ENCODE data around the gene TRIM54. TPM values are rescaled to one million over a fixed set of nuclear protein-coding genes. Genes with fewer than 3 reads are reported as not detected.

The TRIM54 gene
- total and polyA plus RNA-seq, 9 of the 15 experiments (the other 6 are each of a cell fraction or from before 2014, with no cell fraction given): not detected

- TF ChIP-seq HMGXB4 (CRISPR knock-in tag; IDR thresholded peaks at IDR 0.05) (no peak; the same call in 1 of the 2 replicates), HEY1 (CRISPR knock-in tag; IDR thresholded peaks at IDR 0.05; ENCODE audit: borderline replicate concordance) (no peak), ARHGAP35 (IDR thresholded peaks at IDR 0.05; ENCODE audit: partially characterized antibody) (no peak), KDM2B (CRISPR knock-in tag; IDR thresholded peaks at IDR 0.05) (no peak), HNRNPUL1 (IDR thresholded peaks at IDR 0.05; ENCODE audit: low read length) (no peak), RBBP5 (IDR thresholded peaks at IDR 0.05; ENCODE audit: borderline replicate concordance, insufficient read depth, low read length, poor library complexity, severe bottlenecking) (no peak), MCM7 (IDR thresholded peaks at IDR 0.05) (no peak), ARID1B (IDR thresholded peaks at IDR 0.05) (peak; percentile 40; the same call in 1 of the 2 replicates), STAT5B (CRISPR knock-in tag; IDR thresholded peaks at IDR 0.05) (no peak), ESRRA (IDR thresholded peaks at IDR 0.05; ENCODE audit: borderline replicate concordance, low read depth) (0 out of 2 replicates have a peak, but pooled peaks have one; percentile 14)
- TF ChIP-seq, protein P1, sequence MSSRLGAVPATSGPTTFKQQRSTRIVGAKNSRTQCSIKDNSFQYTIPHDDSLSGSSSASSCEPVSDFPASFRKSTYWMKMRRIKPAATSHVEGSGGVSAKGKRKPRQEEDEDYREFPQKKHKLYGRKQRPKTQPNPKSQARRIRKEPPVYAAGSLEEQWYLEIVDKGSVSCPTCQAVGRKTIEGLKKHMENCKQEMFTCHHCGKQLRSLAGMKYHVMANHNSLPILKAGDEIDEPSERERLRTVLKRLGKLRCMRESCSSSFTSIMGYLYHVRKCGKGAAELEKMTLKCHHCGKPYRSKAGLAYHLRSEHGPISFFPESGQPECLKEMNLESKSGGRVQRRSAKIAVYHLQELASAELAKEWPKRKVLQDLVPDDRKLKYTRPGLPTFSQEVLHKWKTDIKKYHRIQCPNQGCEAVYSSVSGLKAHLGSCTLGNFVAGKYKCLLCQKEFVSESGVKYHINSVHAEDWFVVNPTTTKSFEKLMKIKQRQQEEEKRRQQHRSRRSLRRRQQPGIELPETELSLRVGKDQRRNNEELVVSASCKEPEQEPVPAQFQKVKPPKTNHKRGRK (tag; IDR thresholded peaks at IDR 0.05): no peak
- TF ChIP-seq, protein P2, sequence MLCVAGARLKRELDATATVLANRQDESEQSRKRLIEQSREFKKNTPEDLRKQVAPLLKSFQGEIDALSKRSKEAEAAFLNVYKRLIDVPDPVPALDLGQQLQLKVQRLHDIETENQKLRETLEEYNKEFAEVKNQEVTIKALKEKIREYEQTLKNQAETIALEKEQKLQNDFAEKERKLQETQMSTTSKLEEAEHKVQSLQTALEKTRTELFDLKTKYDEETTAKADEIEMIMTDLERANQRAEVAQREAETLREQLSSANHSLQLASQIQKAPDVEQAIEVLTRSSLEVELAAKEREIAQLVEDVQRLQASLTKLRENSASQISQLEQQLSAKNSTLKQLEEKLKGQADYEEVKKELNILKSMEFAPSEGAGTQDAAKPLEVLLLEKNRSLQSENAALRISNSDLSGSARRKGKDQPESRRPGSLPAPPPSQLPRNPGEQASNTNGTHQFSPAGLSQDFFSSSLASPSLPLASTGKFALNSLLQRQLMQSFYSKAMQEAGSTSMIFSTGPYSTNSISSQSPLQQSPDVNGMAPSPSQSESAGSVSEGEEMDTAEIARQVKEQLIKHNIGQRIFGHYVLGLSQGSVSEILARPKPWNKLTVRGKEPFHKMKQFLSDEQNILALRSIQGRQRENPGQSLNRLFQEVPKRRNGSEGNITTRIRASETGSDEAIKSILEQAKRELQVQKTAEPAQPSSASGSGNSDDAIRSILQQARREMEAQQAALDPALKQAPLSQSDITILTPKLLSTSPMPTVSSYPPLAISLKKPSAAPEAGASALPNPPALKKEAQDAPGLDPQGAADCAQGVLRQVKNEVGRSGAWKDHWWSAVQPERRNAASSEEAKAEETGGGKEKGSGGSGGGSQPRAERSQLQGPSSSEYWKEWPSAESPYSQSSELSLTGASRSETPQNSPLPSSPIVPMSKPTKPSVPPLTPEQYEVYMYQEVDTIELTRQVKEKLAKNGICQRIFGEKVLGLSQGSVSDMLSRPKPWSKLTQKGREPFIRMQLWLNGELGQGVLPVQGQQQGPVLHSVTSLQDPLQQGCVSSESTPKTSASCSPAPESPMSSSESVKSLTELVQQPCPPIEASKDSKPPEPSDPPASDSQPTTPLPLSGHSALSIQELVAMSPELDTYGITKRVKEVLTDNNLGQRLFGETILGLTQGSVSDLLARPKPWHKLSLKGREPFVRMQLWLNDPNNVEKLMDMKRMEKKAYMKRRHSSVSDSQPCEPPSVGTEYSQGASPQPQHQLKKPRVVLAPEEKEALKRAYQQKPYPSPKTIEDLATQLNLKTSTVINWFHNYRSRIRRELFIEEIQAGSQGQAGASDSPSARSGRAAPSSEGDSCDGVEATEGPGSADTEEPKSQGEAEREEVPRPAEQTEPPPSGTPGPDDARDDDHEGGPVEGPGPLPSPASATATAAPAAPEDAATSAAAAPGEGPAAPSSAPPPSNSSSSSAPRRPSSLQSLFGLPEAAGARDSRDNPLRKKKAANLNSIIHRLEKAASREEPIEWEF (CRISPR knock-in tag; IDR thresholded peaks at IDR 0.05): no peak
- TF ChIP-seq, protein P3, sequence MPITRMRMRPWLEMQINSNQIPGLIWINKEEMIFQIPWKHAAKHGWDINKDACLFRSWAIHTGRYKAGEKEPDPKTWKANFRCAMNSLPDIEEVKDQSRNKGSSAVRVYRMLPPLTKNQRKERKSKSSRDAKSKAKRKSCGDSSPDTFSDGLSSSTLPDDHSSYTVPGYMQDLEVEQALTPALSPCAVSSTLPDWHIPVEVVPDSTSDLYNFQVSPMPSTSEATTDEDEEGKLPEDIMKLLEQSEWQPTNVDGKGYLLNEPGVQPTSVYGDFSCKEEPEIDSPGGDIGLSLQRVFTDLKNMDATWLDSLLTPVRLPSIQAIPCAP (CRISPR knock-in tag; IDR thresholded peaks at IDR 0.05; ENCODE audit: borderline replicate concordance): no peak
- TF ChIP-seq, protein P4, sequence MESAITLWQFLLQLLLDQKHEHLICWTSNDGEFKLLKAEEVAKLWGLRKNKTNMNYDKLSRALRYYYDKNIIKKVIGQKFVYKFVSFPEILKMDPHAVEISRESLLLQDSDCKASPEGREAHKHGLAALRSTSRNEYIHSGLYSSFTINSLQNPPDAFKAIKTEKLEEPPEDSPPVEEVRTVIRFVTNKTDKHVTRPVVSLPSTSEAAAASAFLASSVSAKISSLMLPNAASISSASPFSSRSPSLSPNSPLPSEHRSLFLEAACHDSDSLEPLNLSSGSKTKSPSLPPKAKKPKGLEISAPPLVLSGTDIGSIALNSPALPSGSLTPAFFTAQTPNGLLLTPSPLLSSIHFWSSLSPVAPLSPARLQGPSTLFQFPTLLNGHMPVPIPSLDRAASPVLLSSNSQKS (CRISPR knock-in tag; IDR thresholded peaks at IDR 0.05): no peak
Measured at GRCh38 chr2:27303093-27304025, 21.1 kb downstream of the TRIM54 start (continued).
